HEK293 (cell line): Measurements from ENCODE around the gene OGFOD2.
A peak's percentile ranks its signal among the peaks of the same experiment; 100 is the strongest.

Experiments used
- CTCF ChIA-PET: fragments of 350-600 bp; formaldehyde crosslinking; extraction: SDS; loops from one replicate; lab custom pipeline; 2021; ENCODE audit warnings: antibody characterized with exemption; lab: Yijun Ruan, JAX
- POLR2A ChIA-PET: fragments of 300-600 bp; formaldehyde crosslinking; extraction: SDS; loops from one replicate; lab custom pipeline; 2020; ENCODE audit warnings: antibody characterized with exemption, inconsistent platforms; lab: Yijun Ruan, JAX
- H3K27ac ChIP-seq: fragments of 200-500 bp; sonication (Bioruptor generic); 2 replicates; pipeline ENCODE4 v1.5.1; 2014; ENCODE audit warnings: low read depth, low read length, control low read depth, inconsistent platforms; ENCODE audit errors: extremely low read depth
- H3K36me3 ChIP-seq, 2 experiments: fragments of 200-500 bp in 1 of 2; sonication (Bioruptor generic) in 1 of 2; 1 replicate in 1 of 2; 2 replicates in 1 of 2; pipeline ENCODE4 v1.5.1; 2014 to 2017; ENCODE audit warnings: inconsistent platforms in 2 of 2, low read length in 2 of 2; ENCODE audit not compliant: control insufficient read depth in 2 of 2, insufficient read depth in 1 of 2
- H3K4me1 ChIP-seq: fragments of 200-500 bp; sonication (Bioruptor generic); 2 replicates; pipeline ENCODE4 v1.5.1; 2014; ENCODE audit warnings: mild to moderate bottlenecking, low read length, inconsistent platforms; ENCODE audit not compliant: control insufficient read depth, insufficient read depth
- H3K4me3 ChIP-seq: 2 replicates; pipeline ENCODE4 v1.5.1; 2011; ENCODE audit warnings: low read depth, mild to moderate bottlenecking, control low read depth, low read length, moderate library complexity
- H3K9me3 ChIP-seq: fragments of 200-500 bp; sonication (Bioruptor generic); 2 replicates; pipeline ENCODE4 v1.5.1; 2014; ENCODE audit warnings: low read depth, low read length, inconsistent platforms; ENCODE audit not compliant: control insufficient read depth, insufficient read depth
- GFI1B ChIP-seq: fragments of 450-650 bp; formaldehyde crosslinking; IDR thresholded peaks from 2 replicates; pipeline ENCODE4 v1.5.1; 2016; ENCODE audit warnings: missing biosample characterization, missing genetic modification characterization
- GLI2 ChIP-seq: fragments of 450-650 bp; formaldehyde crosslinking; IDR thresholded peaks from 2 replicates; pipeline ENCODE4; 2017; ENCODE audit warnings: missing biosample characterization, missing genetic modification characterization, low read depth, borderline replicate concordance
- GLIS1 ChIP-seq: fragments of 450-650 bp; formaldehyde crosslinking; IDR thresholded peaks from 2 replicates; pipeline ENCODE4 v1.5.1; 2016; ENCODE audit warnings: missing biosample characterization, missing genetic modification characterization
- HOXD13 ChIP-seq: sonication (generic); formaldehyde crosslinking; IDR thresholded peaks from 2 replicates; pipeline ENCODE4 v1.8.0; 2022; ENCODE audit warnings: missing genetic modification reagents, borderline replicate concordance
- SCRT1 ChIP-seq: fragments of 450-650 bp; formaldehyde crosslinking; IDR thresholded peaks from 2 replicates; pipeline ENCODE4 v1.5.1; 2016; ENCODE audit warnings: missing biosample characterization, missing genetic modification characterization, borderline replicate concordance
- ZBTB20 ChIP-seq: fragments of 450-650 bp; formaldehyde crosslinking; IDR thresholded peaks from 2 replicates; pipeline ENCODE4 v1.5.1; 2016; ENCODE audit warnings: missing biosample characterization, missing genetic modification characterization
- ZBTB48 ChIP-seq: fragments of 450-650 bp; formaldehyde crosslinking; IDR thresholded peaks from 2 replicates; pipeline ENCODE4 v1.5.1; 2016; ENCODE audit warnings: missing biosample characterization, missing genetic modification characterization
- ZBTB8A ChIP-seq: fragments of 450-650 bp; formaldehyde crosslinking; IDR thresholded peaks from 2 replicates; pipeline ENCODE4 v1.5.1; 2016; ENCODE audit warnings: missing biosample characterization, missing genetic modification characterization
- ZIC2 ChIP-seq: fragments of 450-650 bp; formaldehyde crosslinking; IDR thresholded peaks from 2 replicates; pipeline ENCODE4 v1.5.1; 2016; ENCODE audit warnings: missing biosample characterization, missing genetic modification characterization
- ZNF133 ChIP-seq: fragments of 450-650 bp; formaldehyde crosslinking; IDR thresholded peaks from 2 replicates; pipeline ENCODE4 v1.5.1; 2016; ENCODE audit warnings: missing biosample characterization, missing genetic modification characterization
- ZNF138 ChIP-seq: fragments of 450-650 bp; formaldehyde crosslinking; IDR thresholded peaks from 2 replicates; pipeline ENCODE4 v1.5.1; 2016; ENCODE audit warnings: missing biosample characterization, missing genetic modification characterization, borderline replicate concordance
- ZNF157 ChIP-seq: fragments of 450-650 bp; formaldehyde crosslinking; IDR thresholded peaks from 2 replicates; pipeline ENCODE4 v1.5.1; 2016; ENCODE audit warnings: missing biosample characterization, missing genetic modification characterization
- ZNF292 ChIP-seq: fragments of 450-650 bp; formaldehyde crosslinking; IDR thresholded peaks from 2 replicates; pipeline ENCODE4 v1.5.1; 2016; ENCODE audit warnings: low read depth, missing biosample characterization, missing genetic modification characterization, borderline replicate concordance
- ZNF433 ChIP-seq: fragments of 450-650 bp; formaldehyde crosslinking; IDR thresholded peaks from 2 replicates; pipeline ENCODE4 v1.5.1; 2016; ENCODE audit warnings: missing biosample characterization, missing genetic modification characterization, low read depth
- ZNF473 ChIP-seq: fragments of 450-650 bp; formaldehyde crosslinking; IDR thresholded peaks from 2 replicates; pipeline ENCODE4 v1.5.1; 2017; ENCODE audit warnings: missing biosample characterization, missing genetic modification characterization
- ZNF529 ChIP-seq: fragments of 450-650 bp; formaldehyde crosslinking; IDR thresholded peaks from 2 replicates; pipeline ENCODE4 v1.5.1; 2017; ENCODE audit warnings: missing genetic modification characterization, missing biosample characterization; ENCODE audit not compliant: insufficient replicate concordance
- ZNF600 ChIP-seq: fragments of 450-650 bp; formaldehyde crosslinking; IDR thresholded peaks from 2 replicates; pipeline ENCODE4 v1.5.1; 2016; ENCODE audit warnings: missing biosample characterization, missing genetic modification characterization
- ZNF660 ChIP-seq: fragments of 450-650 bp; IDR thresholded peaks from 2 replicates; pipeline ENCODE4 v1.5.1; 2018; ENCODE audit warnings: missing biosample characterization, mild to moderate bottlenecking, missing genetic modification characterization
- ZNF747 ChIP-seq: fragments of 450-650 bp; formaldehyde crosslinking; IDR thresholded peaks from 2 replicates; pipeline ENCODE4 v1.5.1; 2016; ENCODE audit warnings: missing biosample characterization, missing genetic modification characterization
- ZNF777 ChIP-seq: fragments of 450-650 bp; formaldehyde crosslinking; IDR thresholded peaks from 2 replicates; pipeline ENCODE4 v1.5.1; 2017; ENCODE audit warnings: missing biosample characterization, missing genetic modification characterization, borderline replicate concordance
- ZNF791 ChIP-seq: fragments of 450-650 bp; formaldehyde crosslinking; IDR thresholded peaks from 2 replicates; pipeline ENCODE4 v1.5.1; 2016; ENCODE audit warnings: missing biosample characterization, missing genetic modification characterization
- ZNF843 ChIP-seq: fragments of 450-650 bp; formaldehyde crosslinking; IDR thresholded peaks from 2 replicates; pipeline ENCODE4 v1.5.1; 2016; ENCODE audit warnings: missing biosample characterization, missing genetic modification characterization
- ZSCAN23 ChIP-seq: fragments of 450-650 bp; formaldehyde crosslinking; IDR thresholded peaks from 2 replicates; pipeline ENCODE4 v1.5.1; 2016; ENCODE audit warnings: missing biosample characterization, missing genetic modification characterization
- TF ChIP-seq, protein P1 (sequence below): fragments of 450-650 bp; formaldehyde crosslinking; IDR thresholded peaks from 2 replicates; pipeline ENCODE4 v1.5.1; 2016; ENCODE audit warnings: missing biosample characterization, missing genetic modification characterization

OGFOD2 gene

DNA sequence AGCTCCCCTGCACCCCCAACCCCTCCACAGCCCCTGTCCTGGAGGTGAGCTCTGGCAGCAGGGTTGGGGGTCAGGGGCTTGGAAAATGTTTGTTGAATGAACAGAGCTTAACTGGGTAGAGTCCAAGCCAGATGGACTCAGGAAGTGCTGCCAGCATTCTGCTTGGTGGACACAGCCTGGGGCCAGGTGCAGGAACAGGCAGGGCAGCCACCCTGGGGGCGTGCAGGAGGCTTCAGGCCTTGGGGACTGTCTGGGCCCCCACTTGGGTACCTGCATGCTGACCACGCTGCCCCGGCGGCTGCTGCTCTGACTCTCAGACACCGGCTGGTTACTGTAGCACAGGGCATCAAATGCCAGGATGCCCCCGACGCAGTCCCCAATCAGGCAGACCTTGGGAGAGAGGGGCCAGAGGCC is 21.2 kb downstream of the OGFOD2 start:
- Histone ChIP-seq H3K4me3 (no peak overlapping the region), H3K27ac (no peak overlapping the region), H3K4me1 (no peaks in the 10 kb centered on the region), H3K36me3 (no peaks in the 10 kb centered on the region), H3K9me3 (no peaks in the 10 kb centered on the region)
- POLR2A ChIA-PET = no interaction called here
- CTCF ChIA-PET = interaction anchor here (0.6 kb wide), 1 partner anchor 102 kb away, joined by 3 read pairs; no protein-coding TSS in a partner anchor
- no peak for TF ChIP-seq ZNF157 (tag by site-specific recombination)
- TF ChIP-seq, protein P1, sequence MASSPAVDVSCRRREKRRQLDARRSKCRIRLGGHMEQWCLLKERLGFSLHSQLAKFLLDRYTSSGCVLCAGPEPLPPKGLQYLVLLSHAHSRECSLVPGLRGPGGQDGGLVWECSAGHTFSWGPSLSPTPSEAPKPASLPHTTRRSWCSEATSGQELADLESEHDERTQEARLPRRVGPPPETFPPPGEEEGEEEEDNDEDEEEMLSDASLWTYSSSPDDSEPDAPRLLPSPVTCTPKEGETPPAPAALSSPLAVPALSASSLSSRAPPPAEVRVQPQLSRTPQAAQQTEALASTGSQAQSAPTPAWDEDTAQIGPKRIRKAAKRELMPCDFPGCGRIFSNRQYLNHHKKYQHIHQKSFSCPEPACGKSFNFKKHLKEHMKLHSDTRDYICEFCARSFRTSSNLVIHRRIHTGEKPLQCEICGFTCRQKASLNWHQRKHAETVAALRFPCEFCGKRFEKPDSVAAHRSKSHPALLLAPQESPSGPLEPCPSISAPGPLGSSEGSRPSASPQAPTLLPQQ (tag by site-specific recombination) = no peak

DNA sequence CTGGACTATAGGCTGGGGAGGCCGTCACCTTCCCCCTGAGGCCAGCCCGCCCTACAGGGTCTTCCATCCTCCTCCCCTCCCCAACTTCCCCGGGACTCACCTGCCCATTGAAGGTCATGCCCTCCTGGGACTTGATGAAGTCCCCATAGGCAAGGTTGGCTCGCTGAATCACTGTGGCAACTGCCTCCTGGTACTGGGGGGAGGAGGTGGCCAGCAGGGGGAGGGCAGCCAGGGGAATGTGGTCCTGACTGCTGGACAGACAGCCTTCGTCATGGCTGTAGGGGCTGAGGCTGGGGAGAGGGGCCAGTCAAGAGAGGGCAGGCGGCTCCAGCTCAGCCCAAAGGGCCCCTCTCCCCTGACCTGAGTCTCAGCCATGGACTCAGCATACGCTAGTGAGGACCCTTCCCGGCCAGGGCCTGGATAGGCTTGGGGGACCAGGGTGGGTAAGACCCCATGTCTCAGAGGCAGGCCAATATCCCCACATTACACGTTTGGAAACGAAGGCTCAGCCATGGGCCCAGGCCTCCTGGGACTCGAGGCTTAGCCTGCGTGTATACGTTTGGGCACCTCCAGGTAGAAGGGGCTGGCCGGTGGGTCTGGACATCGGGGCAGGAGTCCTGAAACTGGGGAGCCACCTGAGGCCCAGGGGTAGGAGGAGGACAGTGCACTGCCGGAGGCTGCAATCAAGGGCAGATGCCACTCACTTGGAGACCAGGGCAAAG is 21.7 kb downstream of the OGFOD2 start:
- ChIA-PET CTCF (interaction anchor here (0.5 to 0.6 kb wide), 2 partner anchors 63 to 102 kb away, joined by 3 read pairs; no protein-coding TSS in a partner anchor), POLR2A (no interaction called here)

DNA sequence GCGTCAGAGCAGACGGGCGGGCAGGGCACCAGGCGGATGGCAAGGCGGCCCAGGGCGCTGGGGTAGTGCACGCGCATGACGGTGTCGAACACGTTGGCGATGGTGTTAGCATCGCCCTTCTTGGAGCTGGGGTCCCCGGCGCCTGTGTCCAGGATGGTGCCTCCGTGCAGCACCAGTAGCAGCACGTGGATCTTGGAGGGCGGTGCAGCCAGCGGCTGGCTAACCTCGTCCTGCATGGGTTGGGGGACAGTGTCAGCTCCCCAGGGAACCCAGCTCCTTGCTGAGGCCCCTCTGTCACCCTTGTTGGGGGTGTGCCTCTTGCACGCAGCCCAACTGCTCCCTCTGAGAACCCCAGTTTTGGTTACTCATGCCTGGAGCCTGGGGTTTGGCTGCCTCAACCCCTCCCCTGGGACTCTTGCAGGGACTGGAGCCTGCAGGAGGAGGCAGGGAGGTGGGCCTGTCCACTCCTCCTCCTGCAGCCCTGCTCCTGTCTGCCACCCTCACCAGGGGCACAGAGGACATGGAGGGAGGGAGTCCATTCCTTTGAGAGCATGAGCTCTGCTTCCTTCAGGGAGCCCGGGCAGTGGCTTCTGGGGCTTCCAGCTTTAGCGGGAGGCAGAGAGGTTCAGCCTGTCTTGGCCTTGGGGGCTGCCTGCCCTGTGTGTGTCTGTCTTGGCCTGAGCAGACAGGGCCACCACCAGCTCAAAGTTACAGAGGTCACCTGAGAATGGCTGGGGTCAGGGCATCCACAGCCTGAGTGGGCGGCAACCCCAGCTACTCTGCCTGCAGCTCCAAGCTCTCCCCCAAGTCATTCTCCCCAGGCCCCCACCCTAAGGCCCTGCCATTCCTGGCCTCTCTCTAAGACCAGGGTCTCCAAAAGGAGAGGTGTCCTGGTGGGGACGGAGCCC is 22.6 kb downstream of the OGFOD2 start:
- no peak overlapping the region for H3K27ac ChIP-seq
- ChIA-PET POLR2A (no interaction called here), CTCF (interaction anchor here (0.5 kb wide), 1 partner anchor 62 kb away, joined by 3 read pairs; no protein-coding TSS in a partner anchor)
- H3K4me3 ChIP-seq = no peak overlapping the region
- no peaks in the 10 kb centered on the region for H3K36me3 ChIP-seq
- no peaks in the 10 kb centered on the region for H3K4me1 ChIP-seq
- TF ChIP-seq GLI2 (tag by site-specific recombination) (no peak), ZNF433 (no peak), HOXD13 (CRISPR knock-in tag) (no peak), ZIC2 (tag by site-specific recombination) (peak; percentile 18; the same call in 1 of the 2 replicates), ZNF791 (tag by site-specific recombination) (no peak)
- H3K9me3 ChIP-seq = no peaks in the 10 kb centered on the region

More for the DNA sequence above, 21.7 kb downstream of the OGFOD2 start:
- H3K4me1 ChIP-seq = no peaks in the 10 kb centered on the region
- no peaks in the 10 kb centered on the region for H3K9me3 ChIP-seq
- no peak overlapping the region for H3K27ac ChIP-seq
- TF ChIP-seq GFI1B (no peak), ZNF777 (no peak), ZNF600 (no peak), ZNF138 (tag by site-specific recombination) (no peak), ZBTB20 (tag by site-specific recombination) (no peak), ZBTB8A (tag by site-specific recombination) (no peak), ZNF473 (no peak), ZSCAN23 (tag by site-specific recombination) (no peak), ZNF747 (tag by site-specific recombination) (no peak), ZIC2 (tag by site-specific recombination) (no peak), SCRT1 (tag by site-specific recombination) (no peak), ZNF843 (tag by site-specific recombination) (no peak), GLIS1 (tag by site-specific recombination) (no peak), ZNF660 (tag by site-specific recombination) (no peak), ZNF133 (tag by site-specific recombination) (no peak), ZNF292 (no peak), ZBTB48 (tag by site-specific recombination) (no peak), ZNF529 (no peak)
- no peaks in the 10 kb centered on the region for H3K36me3 ChIP-seq
- H3K4me3 ChIP-seq = no peak overlapping the region
